Measurements from ENCODE around the gene IRF2. TPM values are rescaled to one million over a fixed set of nuclear protein-coding genes. Genes with fewer than 3 reads are reported as not detected.
A peak's percentile ranks its signal among the peaks of the same experiment; 100 is the strongest.

Gene IRF2
- total and polyA plus RNA-seq, 2 of the 8 experiments (the other 6 are each of a cell fraction or from before 2014, with no cell fraction given), result 13.8 to 17.0 TPM

GRCh38 chr4:184472614-184473498 lies 1.5 kb downstream of the IRF2 start (continued):
- TF ChIP-seq CTBP2 (IDR thresholded peaks at IDR 0.05; ENCODE audit: borderline replicate concordance, insufficient read depth, insufficient read length, low read length) (no peak), ATF2 (IDR thresholded peaks at IDR 0.05; ENCODE audit: low read length) (no peak), HDAC6 (IDR thresholded peaks at IDR 0.05; ENCODE audit: low read depth, low read length) (no peak), SUZ12 (IDR thresholded peaks at IDR 0.05; ENCODE audit: low read length) (0 out of 2 replicates have a peak, but pooled peaks have one; percentile 13), ZNF274 (IDR thresholded peaks at IDR 0.05; ENCODE audit: borderline replicate concordance, extremely low read depth, low read length) (no peak), RXRA (IDR thresholded peaks at IDR 0.05; ENCODE audit: insufficient read depth, low read depth, low read length) (no peak), KDM4A (IDR thresholded peaks at IDR 0.05; ENCODE audit: low read depth, low read length, severe bottlenecking) (peak; percentile 71), SIX5 (IDR thresholded peaks at IDR 0.05; ENCODE audit: low read depth, low read length) (no peak), CBX5 (IDR thresholded peaks at IDR 0.05; ENCODE audit: low read depth, low read length) (no peak), CHD1 (IDR thresholded peaks at IDR 0.05; ENCODE audit: low read depth, low read length) (no peak), BCL11A (IDR thresholded peaks at IDR 0.05; ENCODE audit: low read depth in 2 of 2, low read length in 2 of 2) (no peak), FOSL1 (IDR thresholded peaks at IDR 0.05; ENCODE audit: insufficient read depth, low read depth, low read length) (no peak), TAF1 (IDR thresholded peaks at IDR 0.05; ENCODE audit: low read depth, low read length) (peak; percentile 50; the same call in 1 of the 2 replicates), TCF12 (IDR thresholded peaks at IDR 0.05; ENCODE audit: low read depth, low read length) (no peak), NRF1 (IDR thresholded peaks at IDR 0.05; ENCODE audit: low read depth, low read length) (no peak), SAP30 (IDR thresholded peaks at IDR 0.05; ENCODE audit: insufficient read depth, insufficient replicate concordance, low read length) (no peak), CEBPB (IDR thresholded peaks at IDR 0.05; ENCODE audit: low read depth, low read length) (no peak), MAFK (IDR thresholded peaks at IDR 0.05; ENCODE audit: low read depth, low read length) (no peak), KDM5A (IDR thresholded peaks at IDR 0.05; ENCODE audit: low read length) (no peak)
- TF ChIP-seq, protein P1, sequence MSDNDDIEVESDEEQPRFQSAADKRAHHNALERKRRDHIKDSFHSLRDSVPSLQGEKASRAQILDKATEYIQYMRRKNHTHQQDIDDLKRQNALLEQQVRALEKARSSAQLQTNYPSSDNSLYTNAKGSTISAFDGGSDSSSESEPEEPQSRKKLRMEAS (IDR thresholded peaks at IDR 0.05), result peak; percentile 11; the same call in 1 of the 2 replicates
